ENCODE measurements around the gene HOXA9.
A peak's percentile ranks its signal among the peaks of the same experiment; 100 is the strongest.

Gene HOXA9

GRCh38 chr7:27160145-27160545, 5.2 kb downstream of the HOXA9 start:
- peaks cover 15 to 34% of the 10 kb centered on the region in 2 experiments for H3K36me3 ChIP-seq (ENCODE audit: control insufficient read depth in 1 of 2, insufficient read depth in 2 of 2, low read depth in 1 of 2, low read length in 2 of 2)
- WGBS: 71% methylated on average over 21 of the region's 23 CpGs
- H3K23ac ChIP-seq (ENCODE audit: low read length in 2 of 2): no peak overlapping the region
- peaks cover 3% of the 10 kb centered on the region for H3K79me1 ChIP-seq (replicated peaks; ENCODE audit: low read length, poor library complexity, severe bottlenecking)
- peak overlapping the region in 1 of 2 experiments; percentile 82 for H3K4me3 ChIP-seq (ENCODE audit: insufficient read depth in 1 of 2, low read depth in 1 of 2, low read length in 2 of 2)
- no peak overlapping the region for H2BK15ac ChIP-seq (ENCODE audit: low read depth, poor library complexity, severe bottlenecking)
- no peak overlapping the region for H4K91ac ChIP-seq (ENCODE audit: low read length)
- peaks cover 0 to 37% of the 10 kb centered on the region in 2 experiments for H3K27me3 ChIP-seq (ENCODE audit: control insufficient read depth in 1 of 2, insufficient read depth in 1 of 2, low read length in 2 of 2)
- H3K14ac ChIP-seq (ENCODE audit: low read length in 2 of 2): no peak overlapping the region
- H3K27ac ChIP-seq (ENCODE audit: low read length, poor library complexity, severe bottlenecking): no peak overlapping the region
- no peak overlapping the region for H4K8ac ChIP-seq (ENCODE audit: low read length)
- DNase-seq: no peak
- no peaks in the 10 kb centered on the region for H3K9me3 ChIP-seq (ENCODE audit: control insufficient read depth, low read length)
- H3K9ac ChIP-seq (ENCODE audit: low read length): peak overlapping the region; percentile 84
- no peak overlapping the region for H2BK5ac ChIP-seq (ENCODE audit: low read depth, low read length, poor library complexity, severe bottlenecking)
- no peak overlapping the region for H3K18ac ChIP-seq (ENCODE audit: low read depth in 1 of 2, low read length in 2 of 2)
- no peak overlapping the region for H2AK5ac ChIP-seq (ENCODE audit: low read length, severe bottlenecking)
- H3K4me2 ChIP-seq (ENCODE audit: low read length, poor library complexity, severe bottlenecking): peak overlapping the region; percentile 94
- H2AFZ ChIP-seq (ENCODE audit: low read depth, low read length): peak overlapping the region; percentile 84
- H2BK120ac ChIP-seq (ENCODE audit: low read depth, low read length): no peak overlapping the region
- H2BK12ac ChIP-seq (ENCODE audit: low read length in 2 of 2): no peak overlapping the region
- peaks cover 27% of the 10 kb centered on the region for H3K4me1 ChIP-seq (ENCODE audit: control insufficient read depth, insufficient read depth, low read depth, low read length)
- H3K4ac ChIP-seq (ENCODE audit: low read depth in 1 of 2, low read length in 2 of 2): peak overlapping the region in 1 of 2 experiments; percentile 63

- Histone ChIP-seq H3K18ac (ENCODE audit: low read depth in 1 of 2, low read length in 2 of 2) (no peak overlapping the region), H3K23ac (ENCODE audit: low read length in 2 of 2) (no peak overlapping the region), H2AK5ac (ENCODE audit: low read length, severe bottlenecking) (no peak overlapping the region), H3K36me3 (ENCODE audit: control insufficient read depth in 1 of 2, insufficient read depth in 2 of 2, low read depth in 1 of 2, low read length in 2 of 2) (peaks cover 15 to 32% of the 10 kb centered on the region in 2 experiments), H3K27me3 (ENCODE audit: control insufficient read depth in 1 of 2, insufficient read depth in 1 of 2, low read length in 2 of 2) (peaks cover 0 to 43% of the 10 kb centered on the region in 2 experiments), H3K4me1 (ENCODE audit: control insufficient read depth, insufficient read depth, low read depth, low read length) (peaks cover 24% of the 10 kb centered on the region), H4K91ac (ENCODE audit: low read length) (no peak overlapping the region), H2BK120ac (ENCODE audit: low read depth, low read length) (no peak overlapping the region), H3K27ac (ENCODE audit: low read length, poor library complexity, severe bottlenecking) (no peak overlapping the region), H2BK12ac (ENCODE audit: low read length in 2 of 2) (no peak overlapping the region), H3K9ac (ENCODE audit: low read length) (peak overlapping the region; percentile 84), H3K4ac (ENCODE audit: low read depth in 1 of 2, low read length in 2 of 2) (no peak overlapping the region), H3K79me1 (replicated peaks; ENCODE audit: low read length, poor library complexity, severe bottlenecking) (peaks cover 5% of the 10 kb centered on the region), H4K8ac (ENCODE audit: low read length) (no peak overlapping the region), H3K4me3 (ENCODE audit: insufficient read depth in 1 of 2, low read depth in 1 of 2, low read length in 2 of 2) (peak overlapping the region in 1 of 2 experiments; percentile 82), H2BK15ac (ENCODE audit: low read depth, poor library complexity, severe bottlenecking) (no peak overlapping the region), H3K4me2 (ENCODE audit: low read length, poor library complexity, severe bottlenecking) (no peak overlapping the region), H2BK5ac (ENCODE audit: low read depth, low read length, poor library complexity, severe bottlenecking) (no peak overlapping the region), H3K14ac (ENCODE audit: low read length in 2 of 2) (no peak overlapping the region), H3K9me3 (ENCODE audit: control insufficient read depth, low read length) (no peaks in the 10 kb centered on the region), H2AFZ (ENCODE audit: low read depth, low read length) (no peak overlapping the region)
- no peak for DNase-seq
- WGBS: 76% methylated on average over 25 of the region's 27 CpGs
These were observed 5.8 kb downstream of the HOXA9 start for GRCh38 chr7:27159266-27160144.

DNA sequence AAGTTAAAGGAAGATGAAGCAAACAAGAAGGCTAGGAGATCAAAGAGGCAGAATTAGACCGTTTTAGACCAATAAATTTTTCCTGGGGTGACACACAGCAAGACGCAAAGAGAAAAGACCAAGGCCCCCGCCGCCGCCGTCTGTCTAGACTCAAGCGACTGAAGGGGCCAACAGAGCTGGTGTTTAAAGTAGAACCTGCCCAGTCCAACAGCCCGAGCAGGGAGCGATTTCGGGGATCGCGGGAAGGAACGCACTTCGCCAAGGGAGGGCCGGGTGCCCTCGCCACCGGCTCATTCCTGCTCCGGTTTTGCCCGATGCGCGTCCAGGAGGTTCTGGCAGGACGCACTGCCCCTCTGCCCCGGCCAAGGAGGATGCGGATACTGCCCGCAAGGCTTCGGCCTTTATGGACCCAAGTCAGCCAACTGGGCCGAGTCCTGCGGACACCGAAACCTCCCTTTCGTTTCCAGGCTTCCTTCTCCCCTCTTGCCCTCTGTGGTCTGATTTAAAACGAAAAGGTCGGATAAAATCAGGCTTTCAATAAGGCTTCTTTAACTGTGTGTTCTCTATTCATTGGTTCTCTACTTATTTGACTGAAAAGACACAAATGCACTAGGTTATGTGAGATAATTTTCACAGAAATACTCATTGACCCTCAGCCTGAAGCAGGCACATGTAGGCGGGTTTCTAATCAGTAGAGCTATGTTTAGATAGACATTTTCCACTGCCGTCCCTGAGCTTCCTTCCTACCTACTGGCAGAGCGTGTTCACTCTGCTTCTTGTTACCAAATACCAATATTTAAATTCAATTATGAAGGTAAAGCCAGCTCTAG, 6.7 kb downstream of the HOXA9 start:
- H3K4me3 ChIP-seq (ENCODE audit: insufficient read depth in 1 of 2, low read depth in 1 of 2, low read length in 2 of 2): no peak overlapping the region
- H4K8ac ChIP-seq (ENCODE audit: low read length): peak overlapping the region; percentile 8
- H2BK5ac ChIP-seq (ENCODE audit: low read depth, low read length, poor library complexity, severe bottlenecking): no peak overlapping the region
- H3K18ac ChIP-seq (ENCODE audit: low read depth in 1 of 2, low read length in 2 of 2): no peak overlapping the region
- H3K27me3 ChIP-seq (ENCODE audit: control insufficient read depth in 1 of 2, insufficient read depth in 1 of 2, low read length in 2 of 2): peaks cover 0 to 52% of the 10 kb centered on the region in 2 experiments
- H3K23ac ChIP-seq (ENCODE audit: low read length in 2 of 2): no peak overlapping the region
- DNase-seq: no peak
- H3K36me3 ChIP-seq (ENCODE audit: control insufficient read depth in 1 of 2, insufficient read depth in 2 of 2, low read depth in 1 of 2, low read length in 2 of 2): peaks cover 15 to 23% of the 10 kb centered on the region in 2 experiments
- H2AK5ac ChIP-seq (ENCODE audit: low read length, severe bottlenecking): no peak overlapping the region
- H2BK15ac ChIP-seq (ENCODE audit: low read depth, poor library complexity, severe bottlenecking): no peak overlapping the region
- no peak overlapping the region for H3K14ac ChIP-seq (ENCODE audit: low read length in 2 of 2)
- H2AFZ ChIP-seq (ENCODE audit: low read depth, low read length): no peak overlapping the region
- H2BK120ac ChIP-seq (ENCODE audit: low read depth, low read length): no peak overlapping the region
- H4K91ac ChIP-seq (ENCODE audit: low read length): no peak overlapping the region
- H2BK12ac ChIP-seq (ENCODE audit: low read length in 2 of 2): no peak overlapping the region
- H3K4ac ChIP-seq (ENCODE audit: low read depth in 1 of 2, low read length in 2 of 2): no peak overlapping the region
- peaks cover 5% of the 10 kb centered on the region for H3K79me1 ChIP-seq (replicated peaks; ENCODE audit: low read length, poor library complexity, severe bottlenecking)
- H3K4me2 ChIP-seq (ENCODE audit: low read length, poor library complexity, severe bottlenecking): no peak overlapping the region
- no peaks in the 10 kb centered on the region for H3K9me3 ChIP-seq (ENCODE audit: control insufficient read depth, low read length)
- 77% methylated on average over 33 of the region's 35 CpGs for WGBS
- no peak overlapping the region for H3K9ac ChIP-seq (ENCODE audit: low read length)
- no peak overlapping the region for H3K27ac ChIP-seq (ENCODE audit: low read length, poor library complexity, severe bottlenecking)
- H3K4me1 ChIP-seq (ENCODE audit: control insufficient read depth, insufficient read depth, low read depth, low read length): peaks cover 22% of the 10 kb centered on the region
